Measurements from ENCODE around the gene LRRC56.
A peak's percentile ranks its signal among the peaks of the same experiment; 100 is the strongest.
"Not testable (repeated sequence)": the region's sequence is repeated elsewhere in the genome, so short reads cannot be mapped to it uniquely, and the experiment has no call there.

The LRRC56 gene

GRCh38 chr11:559712-560304 is 22.5 kb downstream of the LRRC56 start:
- DNase-seq, result peak in 1 of 4 experiments; percentile 14

DNA sequence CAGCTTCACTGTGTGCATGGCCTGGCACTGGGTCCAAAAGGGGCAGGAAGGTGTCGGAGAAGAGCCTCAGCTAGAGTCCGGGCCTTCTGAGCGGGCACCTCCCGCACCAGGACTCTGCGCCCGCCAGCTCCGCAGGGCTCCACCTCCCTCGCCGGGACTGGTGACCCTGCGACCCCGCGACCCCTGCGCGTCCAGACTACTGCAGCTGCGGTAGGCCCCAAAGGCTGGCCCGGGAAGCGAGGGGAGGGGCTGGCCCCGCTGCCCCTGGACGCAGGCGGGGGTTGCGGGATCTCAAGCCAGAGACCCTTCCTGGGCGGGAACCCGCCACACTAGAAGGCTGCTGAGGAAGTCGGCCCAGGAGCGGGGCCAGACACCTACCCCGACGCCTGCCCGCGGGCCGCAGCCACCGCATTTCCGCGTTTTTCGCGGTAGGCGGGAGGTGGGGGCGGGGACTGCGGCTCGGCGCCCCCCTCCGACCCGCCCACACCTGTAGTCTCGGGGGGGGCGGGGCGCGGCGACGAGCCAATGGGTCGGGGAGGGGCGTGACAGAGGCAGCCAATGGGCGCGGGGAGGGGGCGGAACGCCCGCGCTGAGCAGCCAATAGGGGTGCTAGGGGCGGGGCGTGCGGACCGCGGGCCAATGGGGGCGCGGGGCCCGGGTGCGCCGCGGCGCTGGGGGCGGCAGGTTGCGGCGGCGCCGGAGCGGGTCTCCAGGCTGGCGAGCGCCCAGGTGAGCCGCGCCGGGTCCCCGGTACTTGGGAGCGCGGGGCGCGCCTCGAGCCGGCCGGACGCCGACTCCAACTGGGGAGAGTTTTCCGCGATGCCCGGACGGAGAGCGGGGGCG is 23.2 kb downstream of the LRRC56 start, which contains the start of the genes LMNTD2 and RASSF7:
TSS of gene LMNTD2 (minus strand) at position 434 of the 843 bp plus-strand sequence. CDS start at position 412, 22 bp downstream.
TSS of gene RASSF7 (plus strand) at position 666 of the 843 bp plus-strand sequence. CDS start 799 bp downstream, outside the sequence.
- peak; percentile 90 to 97 (median 95) for DNase-seq

DNA sequence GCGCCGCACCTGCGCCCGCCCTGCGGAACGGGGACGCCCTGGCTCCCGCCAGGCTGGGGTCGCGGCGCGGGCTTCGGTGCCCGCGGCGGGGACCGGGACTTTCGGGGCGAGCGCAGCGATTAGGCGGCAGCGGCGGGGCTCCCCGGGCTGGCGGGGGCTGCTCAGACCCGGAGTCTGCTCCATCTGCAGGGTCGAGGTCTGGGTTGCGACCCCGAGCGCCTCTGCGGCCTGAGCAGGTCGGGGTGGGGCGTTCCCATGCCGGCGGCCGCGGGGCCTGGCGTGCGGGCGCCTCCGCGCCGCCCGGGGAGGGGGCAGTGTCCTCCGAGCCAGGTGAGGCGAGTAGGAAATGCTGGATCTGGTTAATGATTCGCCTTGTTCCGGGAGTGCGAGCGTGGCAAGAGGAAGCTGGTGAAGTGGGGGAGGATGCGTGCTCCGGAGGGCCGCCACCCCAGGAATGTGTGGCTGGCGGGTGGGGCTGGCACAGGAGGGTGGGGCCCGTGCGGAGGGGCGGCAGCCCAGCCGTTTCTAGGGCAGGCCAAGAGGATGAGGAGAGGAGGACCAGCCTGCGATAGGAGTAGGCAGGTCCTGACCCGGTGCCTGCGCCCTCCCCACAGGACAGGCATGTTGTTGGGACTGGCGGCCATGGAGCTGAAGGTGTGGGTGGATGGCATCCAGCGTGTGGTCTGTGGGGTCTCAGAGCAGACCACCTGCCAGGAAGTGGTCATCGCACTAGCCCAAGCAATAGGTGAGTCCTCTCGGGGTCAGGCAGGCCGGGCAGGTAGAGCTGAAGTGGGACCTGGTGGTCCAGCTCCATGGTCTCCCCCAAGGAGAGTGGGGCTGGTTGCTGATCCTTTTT is 24.0 kb downstream of the LRRC56 start:
- peak in 3 of 4 experiments; percentile 24 to 60 (median 46) for DNase-seq

- no peak for DNase-seq
Measured at GRCh38 chr11:562046-562645, 24.8 kb downstream of the LRRC56 start.

GRCh38 chr11:563066-563811 is 25.9 kb downstream of the LRRC56 start:
- no peak for DNase-seq

DNA sequence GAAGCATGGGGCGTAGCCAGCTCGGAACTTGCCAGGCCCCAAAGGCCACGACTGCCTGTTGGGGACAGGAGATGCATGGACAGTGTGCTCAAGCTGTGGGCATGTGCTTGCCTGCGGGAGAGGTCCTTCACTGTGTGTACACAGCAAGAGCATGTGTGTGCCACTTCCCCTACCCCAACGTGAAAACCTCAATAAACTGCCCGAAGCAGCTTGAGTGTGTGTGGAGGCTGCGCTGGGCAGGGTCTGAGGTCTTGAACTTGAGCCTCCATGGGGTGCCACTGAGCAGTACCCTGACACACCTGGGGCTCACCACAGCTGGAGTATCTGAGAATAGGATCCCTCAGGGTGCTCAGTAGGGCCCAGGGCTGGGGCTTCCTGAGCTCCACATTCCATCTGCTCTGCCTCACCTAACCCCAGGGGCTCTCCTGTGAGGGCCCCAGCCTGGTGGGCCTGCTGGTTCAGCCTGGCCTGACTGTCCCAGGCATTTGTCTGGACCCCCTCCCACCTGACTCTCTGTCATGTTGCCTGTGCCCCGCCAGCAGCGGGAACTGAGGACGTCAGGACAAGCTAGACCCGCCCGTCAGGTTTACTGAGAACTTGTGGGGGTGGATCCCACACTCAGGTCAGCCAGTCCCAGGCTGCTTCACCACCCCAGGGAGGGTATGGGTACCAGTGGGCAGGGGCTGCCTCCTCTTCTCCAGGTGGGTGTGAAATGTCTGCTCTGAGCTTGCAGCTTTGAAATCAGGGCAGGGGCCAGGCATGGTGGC is 26.7 kb downstream of the LRRC56 start:
- no peak for DNase-seq

DNA sequence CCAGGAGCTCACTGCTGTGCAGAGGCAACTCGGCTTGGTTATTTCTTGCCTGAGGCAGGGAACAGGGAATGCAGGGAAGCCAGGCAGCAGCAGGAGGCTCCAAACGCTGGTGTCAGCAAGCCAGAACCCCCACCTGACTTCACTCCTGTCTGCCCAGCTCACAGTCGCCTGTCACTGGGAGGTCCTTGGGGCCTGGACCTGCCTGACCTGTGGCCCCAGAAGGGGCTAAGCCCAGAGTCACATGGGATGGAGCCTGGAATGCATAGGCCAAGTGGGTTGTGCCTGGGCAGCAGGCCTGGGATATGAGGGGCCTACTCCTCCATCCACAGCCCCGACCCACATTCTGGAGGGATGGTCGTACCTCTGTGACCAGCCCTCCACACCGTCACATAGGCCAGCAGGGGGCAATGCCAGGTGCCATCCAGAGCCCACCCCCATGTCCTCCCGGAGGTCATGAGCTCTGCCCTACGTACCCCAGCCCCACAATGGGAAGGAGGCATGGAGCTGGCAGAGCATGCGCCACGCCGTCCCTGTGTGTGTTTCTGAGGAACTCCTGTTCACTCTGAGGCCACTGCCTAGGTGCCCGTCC is 28.7 kb downstream of the LRRC56 start:
- no peak for DNase-seq

DNA sequence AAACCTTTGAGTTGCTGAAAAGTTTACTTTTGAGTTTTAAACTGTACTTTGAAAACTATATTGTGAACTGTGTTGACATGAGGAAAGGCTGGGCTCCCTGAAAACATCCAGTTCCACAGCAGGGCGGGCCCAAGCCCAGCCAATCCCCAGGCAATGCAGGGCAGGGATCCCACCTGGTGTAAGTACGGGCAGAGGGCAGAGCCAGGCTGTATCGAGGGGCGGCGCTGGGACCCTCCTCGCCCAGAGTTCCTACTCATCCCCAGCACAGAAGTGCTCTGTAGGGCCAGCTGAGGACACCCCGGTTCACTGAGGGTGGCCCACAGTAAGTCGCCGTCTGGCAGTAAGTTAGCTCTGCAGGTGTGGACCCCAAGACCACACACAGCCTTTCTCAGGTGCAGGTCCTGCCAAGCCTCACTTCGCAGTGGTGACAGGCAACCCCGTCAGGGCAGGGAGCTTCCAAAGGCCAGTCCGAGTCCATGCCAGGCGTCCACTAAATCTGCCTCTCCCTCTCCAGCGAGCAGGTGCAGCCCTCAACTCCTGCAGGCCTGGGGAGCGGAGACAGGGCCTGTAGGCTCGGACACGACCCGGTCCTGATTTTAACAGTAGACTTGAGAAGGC is 29.8 kb downstream of the LRRC56 start:
- DNase-seq, result no peak

GRCh38 chr11:567629-568292 is 30.4 kb downstream of the LRRC56 start:
- peak in 1 of 4 experiments; percentile 16 for DNase-seq

- DNase-seq, result peak; percentile 96 to 99 (median 97)
Measured at GRCh38 chr11:568306-569157, 31.2 kb downstream of the LRRC56 start.

GRCh38 chr11:569158-569885 is 32.0 kb downstream of the LRRC56 start:
- peak in 1 of 4 experiments; percentile 27 for DNase-seq

DNA sequence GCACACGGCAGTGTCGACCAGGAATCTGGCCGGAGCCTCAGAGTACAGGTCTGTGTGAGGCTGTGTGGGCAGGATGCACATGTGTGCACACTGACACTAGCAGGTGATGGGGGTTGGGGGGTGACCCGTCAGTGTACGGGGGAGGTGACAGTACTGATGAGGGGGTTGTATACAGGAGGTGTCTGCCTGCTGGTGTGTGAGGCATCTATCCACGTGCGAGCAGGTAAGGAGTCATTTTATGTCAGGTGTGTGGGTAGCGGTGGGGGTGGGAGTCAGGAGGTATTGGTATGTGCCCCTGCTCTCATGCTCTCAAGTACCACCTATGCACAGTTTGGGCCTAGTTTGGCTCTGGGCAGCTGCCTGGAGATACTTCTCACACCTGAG is 34.5 kb downstream of the LRRC56 start:
- no peak for DNase-seq

DNA sequence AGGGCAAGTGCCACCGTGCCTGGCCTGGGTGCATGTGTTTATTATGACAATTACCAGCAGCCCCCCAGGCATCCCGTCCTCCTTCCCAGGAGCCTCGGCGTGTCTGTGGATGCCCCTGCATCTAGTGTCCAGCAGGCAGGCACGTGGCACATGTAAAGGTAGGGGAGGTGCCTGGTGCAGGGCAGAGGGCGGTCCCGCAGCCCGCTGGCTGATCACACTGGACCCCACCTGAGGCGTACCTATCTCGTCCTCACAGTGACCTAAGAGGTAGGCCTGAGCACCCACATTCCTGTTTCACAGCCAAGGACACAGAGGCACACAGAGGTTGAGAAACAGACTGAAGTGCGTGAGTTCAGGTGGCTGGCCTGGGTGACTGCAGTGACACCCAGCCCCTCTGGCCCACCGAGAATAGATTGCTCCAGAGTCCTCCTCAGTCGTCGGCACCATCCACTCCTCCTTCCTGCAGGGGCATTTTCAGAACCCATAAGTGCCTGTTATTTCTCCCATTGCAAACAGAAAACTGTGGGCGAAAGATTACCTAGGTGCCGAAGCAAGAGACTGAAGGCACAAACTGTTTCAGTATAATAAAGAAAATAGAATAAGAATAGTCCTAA is 35.9 kb downstream of the LRRC56 start:
- no peak for DNase-seq

DNA sequence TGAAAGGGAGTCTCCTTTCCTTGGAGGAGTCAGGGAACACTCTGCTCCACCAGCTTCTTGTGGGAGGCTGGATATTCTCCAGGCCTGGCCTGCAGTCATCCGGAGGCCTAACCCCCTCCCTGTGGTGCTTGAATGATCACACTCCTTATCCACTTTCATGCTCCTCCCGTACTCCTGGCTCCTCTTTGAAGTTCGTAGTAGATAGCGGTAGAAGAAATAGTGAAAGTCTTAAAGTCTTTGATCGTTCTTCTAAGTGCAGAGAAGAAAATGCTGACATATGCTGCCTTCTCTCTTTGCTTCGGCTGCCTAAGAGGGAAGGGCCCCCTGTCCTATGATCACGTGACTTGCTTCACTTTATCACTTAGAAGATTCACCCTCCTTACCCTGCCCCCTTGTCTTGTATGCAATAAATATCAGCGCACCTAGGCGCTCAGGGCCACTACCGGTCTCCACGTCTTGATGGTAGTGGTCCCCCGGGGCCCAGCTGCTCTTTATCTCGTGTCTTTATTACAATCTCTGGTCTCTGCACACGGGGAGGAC is 36.8 kb downstream of the LRRC56 start:
- DNase-seq, result not testable (repeated sequence)

DNA sequence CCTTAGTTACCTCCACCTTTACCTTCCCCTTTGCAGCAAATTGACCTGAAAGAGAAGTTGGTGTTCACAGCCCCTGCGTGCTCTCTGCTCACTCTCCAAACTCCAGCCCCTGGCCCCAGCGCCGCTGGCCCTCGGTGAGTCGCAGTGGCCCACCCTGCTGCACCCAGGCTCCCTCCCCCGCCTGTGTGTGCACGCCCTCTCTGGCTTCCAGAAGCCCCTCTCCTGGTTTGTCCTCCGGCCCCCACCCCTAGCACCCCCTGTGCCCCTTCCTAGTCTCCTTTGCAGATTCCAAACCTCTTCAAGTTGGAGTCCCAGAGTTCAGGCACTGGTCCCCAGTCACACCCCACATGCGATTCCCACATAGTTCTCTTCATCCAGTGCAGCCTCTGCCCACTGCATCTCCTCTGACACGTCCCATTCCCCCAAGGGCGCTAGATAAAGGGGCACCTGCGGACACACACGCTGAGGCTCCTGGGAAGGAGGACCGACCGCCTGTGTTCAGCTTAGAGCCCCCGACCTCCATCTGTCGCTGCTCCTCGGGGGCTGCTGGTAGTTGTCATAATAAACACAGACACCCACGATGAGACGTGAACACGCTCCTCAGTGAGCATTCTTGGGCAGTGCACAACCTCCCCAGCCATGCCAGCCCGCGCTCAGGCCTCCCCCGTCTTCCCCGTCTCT is 37.4 kb downstream of the LRRC56 start:
- peak in 1 of 4 experiments; percentile 51 for DNase-seq

DNA sequence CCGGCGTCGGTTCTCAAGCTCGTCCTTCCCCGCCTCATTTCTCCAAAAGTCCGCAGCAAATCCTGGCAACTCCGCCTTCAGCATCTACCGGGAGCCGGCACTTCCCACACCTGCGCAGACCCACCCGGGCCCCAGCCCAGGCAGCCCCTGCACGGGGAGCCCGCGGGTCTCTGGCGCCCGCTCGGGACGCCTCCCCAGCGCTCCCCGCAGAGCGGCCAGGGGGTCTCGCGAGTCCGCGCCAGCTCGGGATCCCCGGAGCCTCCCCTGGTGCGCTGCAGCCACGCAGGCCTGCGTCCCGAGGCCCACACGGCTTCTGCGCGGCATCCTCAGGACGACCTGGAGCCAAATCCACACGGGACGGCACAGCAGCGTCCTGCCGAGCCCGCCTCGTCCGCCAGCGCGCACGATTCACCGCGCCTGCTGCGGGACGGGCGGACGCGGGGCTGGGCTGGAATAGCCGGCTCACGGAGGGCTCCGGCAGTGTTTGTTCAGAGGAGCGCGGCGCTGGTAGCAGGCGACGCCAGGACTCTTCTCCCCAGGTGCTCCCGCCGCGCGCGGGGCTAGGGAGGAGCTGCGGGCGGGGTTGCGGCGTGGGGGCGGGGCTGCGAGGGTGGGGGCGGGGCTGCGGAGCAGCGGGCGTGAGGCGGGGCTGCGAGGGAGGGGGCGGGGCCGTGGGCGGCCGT is 38.1 kb downstream of the LRRC56 start:
- DNase-seq, result peak in 2 of 4 experiments; percentile 13 to 41
